Colon (tissue), 2 donors: ENCODE results near the gene TRIB2.

Source experiments
- FAIRE-seq: peaks from 2 replicates; lab custom pipeline; 2012; peaks lifted over from hg19 to GRCh38; lab: Jason Lieb, UNC
- donor health status: control.
- donor health status: control.

TRIB2 gene

GRCh38 chr2:12742891-12743290 lies 26.2 kb downstream of the TRIB2 start:
- no peak for FAIRE-seq

- FAIRE-seq = no peak
Observed at GRCh38 chr2:12750166-12750905, 33.6 kb downstream of the TRIB2 start.

- no peak for FAIRE-seq
Observed at GRCh38 chr2:12754643-12755042, 37.9 kb downstream of the TRIB2 start.

GRCh38 chr2:12755384-12755783 lies 38.6 kb downstream of the TRIB2 start:
- FAIRE-seq = no peak

- FAIRE-seq = no peak
Observed at GRCh38 chr2:12759248-12759647, 42.5 kb downstream of the TRIB2 start.

- no peak for FAIRE-seq
Observed at GRCh38 chr2:12761104-12761503, 44.4 kb downstream of the TRIB2 start.

GRCh38 chr2:12762337-12762736 lies 45.6 kb downstream of the TRIB2 start:
- FAIRE-seq = no peak

GRCh38 chr2:12762976-12763375 lies 46.2 kb downstream of the TRIB2 start:
- no peak for FAIRE-seq

GRCh38 chr2:12763486-12763885 lies 46.8 kb downstream of the TRIB2 start:
- no peak for FAIRE-seq

GRCh38 chr2:12764075-12764730 lies 47.5 kb downstream of the TRIB2 start:
- FAIRE-seq = no peak

- FAIRE-seq = no peak
Observed at GRCh38 chr2:12764849-12765605, 48.3 kb downstream of the TRIB2 start.

- no peak for FAIRE-seq
Observed at GRCh38 chr2:12766421-12766879, 49.7 kb downstream of the TRIB2 start.

- no peak for FAIRE-seq
Observed at GRCh38 chr2:12767541-12767940, 50.8 kb downstream of the TRIB2 start.

GRCh38 chr2:12767996-12768624 lies 51.4 kb downstream of the TRIB2 start:
- FAIRE-seq = no peak

GRCh38 chr2:12769492-12770105 lies 52.9 kb downstream of the TRIB2 start:
- no peak for FAIRE-seq

GRCh38 chr2:12770300-12770968 lies 53.7 kb downstream of the TRIB2 start:
- FAIRE-seq = no peak

- no peak for FAIRE-seq
Observed at GRCh38 chr2:12771154-12771553, 54.4 kb downstream of the TRIB2 start.

- FAIRE-seq = no peak
Observed at GRCh38 chr2:12773586-12774394, 57.1 kb downstream of the TRIB2 start.

- FAIRE-seq = no peak
Observed at GRCh38 chr2:12774395-12774727, 57.6 kb downstream of the TRIB2 start.

GRCh38 chr2:12776521-12776961 lies 59.8 kb downstream of the TRIB2 start:
- no peak for FAIRE-seq

- no peak for FAIRE-seq
Observed at GRCh38 chr2:12778369-12778768, 61.6 kb downstream of the TRIB2 start.
